ENCODE measurements around the gene DCLRE1B.

GRCh38 chr1:113904674-113905434, at the start of gene DCLRE1B, which contains the start of gene AP4B1:
- no peak for TF ChIP-seq ZNF274 (IDR thresholded peaks at IDR 0.05; ENCODE audit: low read depth, low read length)
- peak; percentile 36 for TF ChIP-seq YY1 (IDR thresholded peaks at IDR 0.05; ENCODE audit: insufficient read depth, insufficient read length)

Measured in NT2/D1 (cell line).